HG02970 (cell line): ENCODE results near the gene RECK.
"Not testable (repeated sequence)": the region's sequence is repeated elsewhere in the genome, so short reads cannot be mapped to it uniquely, and the experiment has no call there.

ENCODE experiments used
- ATAC-seq: cut with Tn5 transposase; IDR thresholded peaks from one replicate; pipeline ENCODE4 v1.9.1; 2021; ENCODE audit warnings: mild to moderate bottlenecking, moderate library complexity, moderate number of reproducible peaks; ENCODE audit not compliant: unreplicated experiment, low FRiP score

The RECK gene

GRCh38 chr9:36150574-36151315, 114.0 kb downstream of the RECK start:
- ATAC-seq = no peak

GRCh38 chr9:36151316-36152210, 114.8 kb downstream of the RECK start:
- peak; percentile 58 for ATAC-seq

- ATAC-seq = no peak
Observed at GRCh38 chr9:36152741-36153438, 116.2 kb downstream of the RECK start.

GRCh38 chr9:36153746-36154145, 117.0 kb downstream of the RECK start:
- ATAC-seq = no peak

GRCh38 chr9:36154331-36154952, 117.7 kb downstream of the RECK start:
- no peak for ATAC-seq

GRCh38 chr9:36156116-36156515, 119.4 kb downstream of the RECK start:
- no peak for ATAC-seq

- ATAC-seq = no peak
Observed at GRCh38 chr9:36158122-36158521, 121.4 kb downstream of the RECK start.

GRCh38 chr9:36158917-36159316, 122.2 kb downstream of the RECK start:
- ATAC-seq = no peak

GRCh38 chr9:36159509-36159908, 122.8 kb downstream of the RECK start:
- not testable (repeated sequence) for ATAC-seq

- not testable (repeated sequence) for ATAC-seq
Observed at GRCh38 chr9:36160126-36160525, 123.4 kb downstream of the RECK start.

GRCh38 chr9:36161187-36161586, 124.5 kb downstream of the RECK start:
- ATAC-seq = no peak

- ATAC-seq = no peak
Observed at GRCh38 chr9:36162211-36162738, 125.6 kb downstream of the RECK start.

- ATAC-seq = no peak
Observed at GRCh38 chr9:36163049-36163785, 126.5 kb downstream of the RECK start.

GRCh38 chr9:36163786-36164170, 127.1 kb downstream of the RECK start:
- ATAC-seq = no peak

- no peak for ATAC-seq
Observed at GRCh38 chr9:36164372-36164771, 127.7 kb downstream of the RECK start.

GRCh38 chr9:36164989-36165388, 128.3 kb downstream of the RECK start:
- ATAC-seq = no peak

GRCh38 chr9:36165826-36166167, 129.1 kb downstream of the RECK start:
- no peak for ATAC-seq

GRCh38 chr9:36166168-36166927, 129.6 kb downstream of the RECK start:
- peak; percentile 67 for ATAC-seq

- no peak for ATAC-seq
Observed at GRCh38 chr9:36169166-36169565, 132.5 kb downstream of the RECK start, which contains the start of gene CCIN. Gene CCIN, plus strand, starts transcription at chr9:36169388. Its CDS starts 115 bp downstream, at chr9:36169503.
